HepG2 (cell line): ENCODE measurements around the gene TMUB1. TPM values are rescaled to one million over a fixed set of nuclear protein-coding genes. Genes with fewer than 3 reads are reported as not detected.

Experiments used
- ATAC-seq: fragments of 200-7000 bp; cut with Tn5 transposase; 3 replicates; pipeline ENCODE4 v1.9.1; 2020; ENCODE audit warnings: mild to moderate bottlenecking, moderate library complexity
- BruUV-seq: library from RNA; stranded (reverse); fragments of 400-500 nt; replicated peaks from 2 replicates; lab custom pipeline; 2021; lab: Mats Ljungman, UMichigan
- CTCF ChIA-PET: fragments of 300-600 bp; formaldehyde crosslinking; extraction: SDS; loops from one replicate; lab custom pipeline; 2021; ENCODE audit warnings: low total read pairs, inconsistent platforms, low intra/inter-chr PET ratio; lab: Yijun Ruan, JAX
- POLR2A ChIA-PET: fragments of 350-600 bp; sonication (Branson Sonifier 250); formaldehyde crosslinking; loops from one replicate; lab custom pipeline; 2020; ENCODE audit warnings: antibody characterized with exemption, inconsistent platforms; lab: Yijun Ruan, JAX
- DNase-seq: peaks from one replicate; pipeline ENCODE4 v3.0.0-alpha.2; 2015; ENCODE audit warnings: low spot score
- FAIRE-seq: peaks from 3 replicates; lab custom pipeline; 2011; peaks lifted over from hg19 to GRCh38; lab: Jason Lieb, UNC
- H2AFZ ChIP-seq: one replicate; pipeline ENCODE4 v1.6.1; 2011; ENCODE audit warnings: low read length, inconsistent platforms
- H3K27ac ChIP-seq: fragments of 300-600 bp; 3 replicates; pipeline ENCODE4 v1.8.0; 2011; ENCODE audit warnings: mixed run types, mild to moderate bottlenecking, mixed read lengths, low read length, inconsistent platforms; ENCODE audit not compliant: insufficient read depth; ENCODE audit errors: extremely low read length
- H3K27me3 ChIP-seq, 2 experiments: fragments of 200-600 bp in 1 of 2; 2 replicates in 1 of 2; 3 replicates in 1 of 2; pipeline versions ENCODE4 v1.6.0 to v1.8.0; 2011; ENCODE audit warnings: low read length in 2 of 2, mild to moderate bottlenecking in 2 of 2, moderate library complexity in 2 of 2, inconsistent platforms in 1 of 2; ENCODE audit not compliant: insufficient read depth in 2 of 2, control insufficient read depth in 1 of 2
- H3K36me3 ChIP-seq, 2 experiments: fragments of 200-600 bp in 1 of 2; replicated peaks in 1 of 2; 2 replicates in 1 of 2; 3 replicates in 1 of 2; pipeline versions ENCODE4 v1.5.1 to v1.8.0; 2011; ENCODE audit warnings: low read length in 2 of 2, inconsistent platforms in 1 of 2; ENCODE audit not compliant: insufficient read depth in 2 of 2, control insufficient read depth in 1 of 2
- H3K4me1 ChIP-seq: 2 replicates; pipeline ENCODE4 v1.5.1; 2012; ENCODE audit warnings: low read length, inconsistent platforms; ENCODE audit not compliant: insufficient read depth
- H3K4me2 ChIP-seq: 2 replicates; pipeline ENCODE4 v1.6.0; 2011; ENCODE audit warnings: low read depth, low read length, inconsistent platforms
- H3K4me3 ChIP-seq, 3 experiments: fragments of 200-600 bp in 1 of 3; sonication (generic), shearing (Covaris generic) in 1 of 3; replicated peaks in 1 of 3; 2 replicates each; pipeline ENCODE4 v1.5.1; 2011 to 2016; ENCODE audit warnings: low read length in 3 of 3, inconsistent platforms in 2 of 3, low read depth in 2 of 3, mild to moderate bottlenecking in 2 of 3, control low read depth in 1 of 3, mixed read lengths in 1 of 3; ENCODE audit not compliant: insufficient read depth in 1 of 3
- H3K79me2 ChIP-seq: one replicate; pipeline ENCODE4 v1.6.1; 2011; ENCODE audit warnings: low read length, inconsistent platforms; ENCODE audit not compliant: insufficient read depth
- H3K9ac ChIP-seq: 2 replicates; pipeline ENCODE4 v1.6.0; 2011; ENCODE audit warnings: mild to moderate bottlenecking, low read depth, low read length, inconsistent platforms; ENCODE audit not compliant: insufficient read depth
- H3K9me3 ChIP-seq: 2 replicates; pipeline ENCODE4 v1.5.1; 2012; ENCODE audit warnings: mild to moderate bottlenecking, low read length
- H4K20me1 ChIP-seq: 2 replicates; pipeline ENCODE4 v1.6.0; 2011; ENCODE audit warnings: inconsistent platforms, mild to moderate bottlenecking, low read length, moderate library complexity; ENCODE audit not compliant: insufficient read depth
- DMAP1 ChIP-seq: IDR thresholded peaks from 2 replicates; pipeline ENCODE4 v1.6.1; 2016
- DNMT1 ChIP-seq: sonication (generic); formaldehyde crosslinking; IDR thresholded peaks from 2 replicates; pipeline ENCODE4 v1.5.1; 2020; ENCODE audit warnings: mild to moderate bottlenecking, missing genetic modification reagents
- ESRRA ChIP-seq: sonication (generic); formaldehyde crosslinking; IDR thresholded peaks from 2 replicates; pipeline ENCODE4 v1.5.1; 2020; ENCODE audit warnings: mild to moderate bottlenecking, low read depth, missing genetic modification reagents
- FOXA1 ChIP-seq, 2 experiments: fragments of 450-650 bp in 1 of 2; sonication (generic) in 1 of 2; formaldehyde crosslinking in 1 of 2; IDR thresholded peaks; 2 replicates each; pipeline versions ENCODE4 v1.4.0 to v1.6.1; 2016 to 2020; ENCODE audit warnings: missing genetic modification reagents in 1 of 2
- HIC2 ChIP-seq: sonication (generic); formaldehyde crosslinking; IDR thresholded peaks from 2 replicates; pipeline ENCODE4 v1.9.0; 2022; ENCODE audit warnings: low read depth, missing genetic modification reagents
- MBNL3 ChIP-seq: fragments of 250-450 bp; sonication (Bioruptor Pico); conservative IDR thresholded peaks from 2 replicates; pipeline ENCODE4 v1.8.0; 2022; ENCODE audit warnings: mild to moderate bottlenecking, inconsistent platforms
- MLLT10 ChIP-seq: sonication (generic); formaldehyde crosslinking; IDR thresholded peaks from 2 replicates; pipeline ENCODE4 v1.4.0; 2020; ENCODE audit warnings: missing genetic modification reagents
- NFE2L2 ChIP-seq: fragments of 150-350 bp; IDR thresholded peaks from 2 replicates; pipeline ENCODE4 v1.6.1; 2014; ENCODE audit warnings: low read length
- TEAD2 ChIP-seq: sonication (generic); formaldehyde crosslinking; IDR thresholded peaks from 2 replicates; pipeline ENCODE4 v1.9.0; 2021; ENCODE audit warnings: missing genetic modification reagents
- TEAD3 ChIP-seq: optimal IDR thresholded peaks from 2 replicates; pipeline ENCODE3; 2016; ENCODE audit warnings: borderline replicate concordance
- THAP11 ChIP-seq: IDR thresholded peaks from 2 replicates; pipeline ENCODE4 v1.6.1; 2016; ENCODE audit warnings: missing biosample characterization, missing genetic modification reagents
- ZBTB49 ChIP-seq: sonication (generic); formaldehyde crosslinking; IDR thresholded peaks from 2 replicates; pipeline ENCODE4 v1.4.0; 2020; ENCODE audit warnings: missing genetic modification reagents, borderline replicate concordance
- ZGPAT ChIP-seq: IDR thresholded peaks from 2 replicates; pipeline ENCODE4 v1.6.1; 2016; ENCODE audit warnings: mild to moderate bottlenecking
- ZNF276 ChIP-seq: sonication (generic); formaldehyde crosslinking; IDR thresholded peaks from 2 replicates; pipeline ENCODE4 v1.4.0; 2020; ENCODE audit warnings: mild to moderate bottlenecking, low read depth, missing genetic modification reagents
- ZNF280B ChIP-seq: sonication (generic); formaldehyde crosslinking; IDR thresholded peaks from 2 replicates; pipeline ENCODE4 v1.5.0; 2020; ENCODE audit warnings: missing genetic modification reagents, mild to moderate bottlenecking, borderline replicate concordance
- ZNF644 ChIP-seq: IDR thresholded peaks from 2 replicates; pipeline ENCODE4 v1.6.1; 2016; ENCODE audit warnings: low read depth
- ZNF768 ChIP-seq: sonication (generic); formaldehyde crosslinking; IDR thresholded peaks from 2 replicates; pipeline ENCODE4 v1.4.0; 2020; ENCODE audit warnings: missing genetic modification reagents
- ZNF83 ChIP-seq: sonication (generic); formaldehyde crosslinking; IDR thresholded peaks from 2 replicates; pipeline ENCODE4 v1.4.0; 2020; ENCODE audit warnings: missing genetic modification reagents, mild to moderate bottlenecking, borderline replicate concordance
- WGBS: methylation state at CpG from one replicate; pipeline ENCODE4 v1.1.6; 2017; ENCODE audit warnings: low lambda C conversion rate; 5-methylcytosine and 5-hydroxymethylcytosine counted together
- in situ Hi-C: cut with HindIII; loops from 2 replicates; pipeline ENCODE4 v1.10.0; 2017; ENCODE audit warnings: low pct_unique_long_range_greater_than_20kb; ENCODE audit not compliant: extremely low pct_ligation_motif_present
- intact Hi-C: fragments of 100-400 bp; cut with micrococcal nuclease; formaldehyde crosslinking; loops from one replicate; pipeline ENCODE4 v1.10.0; 2022; ENCODE audit not compliant: unreplicated experiment
- polyA plus RNA-seq, 8 experiments: library from polyadenylated mRNA; depleted of rRNA in 3 of 8; stranded (reverse) in 7 of 8; unstranded in 1 of 8; fragments of >200 nt; fragmentation: Illumina TruSeq in 4 of 8; extraction: Trizol in 4 of 8; gene quantifications; 2 replicates each; pipeline versions ENCODE4 v1.2.1 to v1.2.3, GENCODE V29; 2011 to 2016; ENCODE audit warnings: low read depth in 4 of 8, missing spikeins in 1 of 8, mixed read lengths in 1 of 8; ENCODE audit not compliant: insufficient read depth in 1 of 8
- total RNA-seq, 5 experiments: library from RNA; depleted of rRNA; stranded (reverse); fragments of >200 nt; fragmentation: Illumina TruSeq; extraction: Trizol; gene quantifications; 2 replicates each; pipeline ENCODE4 v1.2.3, GENCODE V29; 2016; ENCODE audit warnings: low read depth in 1 of 5

Gene TMUB1
- total and polyA plus RNA-seq, 2 of the 13 experiments (the other 11 are each of a cell fraction or from before 2014, with no cell fraction given), result 44.8 to 51.6 TPM

- FAIRE-seq (no peak), ATAC-seq (no peak), DNase-seq (no peak)
- H3K27ac ChIP-seq, result no peak overlapping the region
- no TSS peak for BruUV-seq
- no peaks in the 10 kb centered on the region; a peak in 1 of 5 replicates for H3K27me3 ChIP-seq
- H4K20me1 ChIP-seq, result no peaks in the 10 kb centered on the region
- H3K9ac ChIP-seq, result no peak overlapping the region
- H3K9me3 ChIP-seq, result no peaks in the 10 kb centered on the region
- peaks cover 11% of the 10 kb centered on the region for H3K4me1 ChIP-seq
- H3K4me3 ChIP-seq, result no peak overlapping the region
- H3K4me2 ChIP-seq, result no peak overlapping the region
- intact Hi-C loops, result no loop called here
- WGBS, result 100% methylated on average over 7 of the region's 7 CpGs
- peaks cover 18% of the 10 kb centered on the region for H3K79me2 ChIP-seq
- CTCF ChIA-PET, result no interaction called here
- POLR2A ChIA-PET, result interaction anchor here (1.2 to 5.4 kb wide), 4 partner anchors 8 to 47 kb away, joined by 3 to 60 read pairs (median 6); partner anchors contain the start of genes ABCB8 and SLC4A2
- peaks cover 15 to 41% of the 10 kb centered on the region in 2 experiments for H3K36me3 ChIP-seq
- H2AFZ ChIP-seq, result no peak overlapping the region
- no peak for TF ChIP-seq NFE2L2
- no peak for TF ChIP-seq TEAD3 (CRISPR knock-in tag)
- no peak for TF ChIP-seq DNMT1
- TF ChIP-seq MBNL3, result no peak
- TF ChIP-seq ZBTB49 (CRISPR knock-in tag), result no peak
- TF ChIP-seq ZGPAT (CRISPR knock-in tag), result no peak
- TF ChIP-seq ZNF644 (CRISPR knock-in tag), result no peak
- no peak for TF ChIP-seq ZNF83 (CRISPR knock-in tag)
- TF ChIP-seq DMAP1 (CRISPR knock-in tag), result no peak
- TF ChIP-seq ZNF768 (CRISPR knock-in tag), result no peak
- no peak for TF ChIP-seq FOXA1 (IDR thresholded peaks at IDR 0.05)
- TF ChIP-seq FOXA1 (CRISPR knock-in tag; IDR thresholded peaks at IDR 0.05), result no peak
- no peak for TF ChIP-seq ESRRA (CRISPR knock-in tag)
- TF ChIP-seq ZNF280B, result no peak
- no peak for TF ChIP-seq HIC2 (CRISPR knock-in tag)
- no peak for TF ChIP-seq MLLT10 (CRISPR knock-in tag)
- TF ChIP-seq TEAD2 (CRISPR knock-in tag), result no peak
- no peak for TF ChIP-seq ZNF276 (CRISPR knock-in tag)
- no peak for TF ChIP-seq THAP11 (CRISPR knock-in tag)
- in situ Hi-C loops, result no loop called here
Observed at GRCh38 chr7:151075662-151075971, 7.7 kb downstream of the TMUB1 start.
